Measurements from ENCODE around the gene CEP295NL.

GRCh38 chr17:78910497-78911284 is 7.7 kb upstream of the CEP295NL start:
- TF ChIP-seq CTCF (conservative IDR thresholded peaks at IDR 0.05; ENCODE audit: low read depth, low read length): no peak
- no peak for TF ChIP-seq EZH2 (IDR thresholded peaks at IDR 0.05; ENCODE audit: borderline replicate concordance, low read depth, low read length, poor library complexity, severe bottlenecking)
